ENCODE measurements around the gene C19orf25. TPM values are rescaled to one million over a fixed set of nuclear protein-coding genes. Genes with fewer than 3 reads are reported as not detected.

C19orf25 gene
- polyA plus RNA-seq, 1 experiment = 14.5 TPM

- CTCF ChIA-PET = no interaction called here
- H3K27me3 ChIP-seq (ENCODE audit: control insufficient read depth, insufficient read depth, low read length) = peaks cover 69% of the 10 kb centered on the region
- TF ChIP-seq CTCF (IDR thresholded peaks at IDR 0.05; ENCODE audit: low read depth, low read length) = no peak
- H3K9me3 ChIP-seq (ENCODE audit: control insufficient read depth, insufficient read depth, low read length) = peaks cover 10% of the 10 kb centered on the region; the same call in 1 of the 2 replicates
- no peak for DNase-seq (ENCODE audit: low read depth, low spot score)
- POLR2A ChIA-PET = no interaction called here
- no peak overlapping the region for H3K27ac ChIP-seq (ENCODE audit: low read depth, low read length)
- no peak overlapping the region for H3K4me3 ChIP-seq (ENCODE audit: low read depth, low read length)
Measured at GRCh38 chr19:1452802-1453524, 26.1 kb downstream of the C19orf25 start.

- TF ChIP-seq CTCF (IDR thresholded peaks at IDR 0.05; ENCODE audit: low read depth, low read length) = no peak
- DNase-seq (ENCODE audit: low read depth, low spot score) = no peak
- H3K27ac ChIP-seq (ENCODE audit: low read depth, low read length) = no peak overlapping the region
- peaks cover 71% of the 10 kb centered on the region for H3K27me3 ChIP-seq (ENCODE audit: control insufficient read depth, insufficient read depth, low read length)
- ChIA-PET POLR2A (no interaction called here), CTCF (no interaction called here)
- H3K9me3 ChIP-seq (ENCODE audit: control insufficient read depth, insufficient read depth, low read length) = peaks cover 10% of the 10 kb centered on the region; the same call in 1 of the 2 replicates
- H3K4me3 ChIP-seq (ENCODE audit: low read depth, low read length) = no peak overlapping the region
Measured at GRCh38 chr19:1451916-1452801, 26.9 kb downstream of the C19orf25 start.

- DNase-seq (ENCODE audit: low read depth, low spot score) = no peak
- ChIA-PET POLR2A (no interaction called here), CTCF (no interaction called here)
- H3K9me3 ChIP-seq (ENCODE audit: control insufficient read depth, insufficient read depth, low read length) = peaks cover 8% of the 10 kb centered on the region; the same call in 1 of the 2 replicates
- no peak overlapping the region for H3K4me3 ChIP-seq (ENCODE audit: low read depth, low read length)
- no peak for TF ChIP-seq CTCF (IDR thresholded peaks at IDR 0.05; ENCODE audit: low read depth, low read length)
- H3K27ac ChIP-seq (ENCODE audit: low read depth, low read length) = no peak overlapping the region
- peaks cover 70% of the 10 kb centered on the region for H3K27me3 ChIP-seq (ENCODE audit: control insufficient read depth, insufficient read depth, low read length)
Measured at GRCh38 chr19:1450735-1451731, 28.0 kb downstream of the C19orf25 start.

- H3K27me3 ChIP-seq (ENCODE audit: control insufficient read depth, insufficient read depth, low read length) = peaks cover 67% of the 10 kb centered on the region
- CTCF ChIA-PET = no interaction called here
- peak within 1 kb of the TSS; percentile 43 for H3K4me3 ChIP-seq (ENCODE audit: low read depth, low read length)
- DNase-seq (ENCODE audit: low read depth, low spot score) = no peak
- no peaks in the 10 kb centered on the region; the same call in 1 of the 2 replicates for H3K9me3 ChIP-seq (ENCODE audit: control insufficient read depth, insufficient read depth, low read length)
- no peak for TF ChIP-seq CTCF (IDR thresholded peaks at IDR 0.05; ENCODE audit: low read depth, low read length)
- no peak within 1 kb of the TSS for H3K27ac ChIP-seq (ENCODE audit: low read depth, low read length)
- POLR2A ChIA-PET = interaction anchor here (0.5 kb wide), 1 partner anchor 96 kb away, joined by 4 read pairs; no protein-coding TSS in a partner anchor
Measured at GRCh38 chr19:1449467-1450442, 29.3 kb downstream of the C19orf25 start, which contains the start of gene APC2. Gene APC2, plus strand, starts transcription at chr19:1450121. Its CDS starts 2,881 bp downstream, at chr19:1453002.

All from AG04450 (cell line).